ENCODE measurements around the gene ANKRD17. TPM values are rescaled to one million over a fixed set of nuclear protein-coding genes. Genes with fewer than 3 reads are reported as not detected.

Gene ANKRD17
- total and polyA plus RNA-seq, 9 of the 15 experiments (the other 6 are each of a cell fraction or from before 2014, with no cell fraction given) = 25.5 to 86.9 (median 52.2) TPM

- Histone ChIP-seq H3K9ac (ENCODE audit: insufficient read depth in 1 of 2, low read depth in 2 of 2, low read length in 2 of 2) (peak within 1 kb of the TSS; percentile 88 to 100), H3K27me3 (ENCODE audit: control insufficient read depth in 2 of 2, insufficient read depth in 2 of 2, low read length in 2 of 2) (no peaks in the 10 kb centered on the region), H2AFZ (ENCODE audit: low read depth, low read length) (peak within 1 kb of the TSS; percentile 85), H3K27ac (ENCODE audit: extremely low read depth, low read depth, low read length) (peak within 1 kb of the TSS; percentile 91), H3K79me2 (ENCODE audit: control insufficient read depth, insufficient read depth, low read length) (peaks cover 24% of the 10 kb centered on the region), H3K36me3 (ENCODE audit: control insufficient read depth, insufficient read depth, low read length) (peaks cover 40% of the 10 kb centered on the region; the same call in 2 of the 3 replicates), H4K20me1 (replicated peaks; ENCODE audit: control insufficient read depth, insufficient read depth, low read length) (no peaks in the 10 kb centered on the region), H3K9me1 (ENCODE audit: control insufficient read depth, insufficient read depth, low read length) (no peaks in the 10 kb centered on the region), H3K4me2 (ENCODE audit: insufficient read depth, low read length) (peak within 1 kb of the TSS; percentile 86), H3K4me3 (peak within 1 kb of the TSS; percentile 65), H3K4me1 (replicated peaks in 1 of 2; ENCODE audit: control insufficient read depth in 2 of 2, insufficient read depth in 2 of 2, low read length in 2 of 2) (peaks cover 5 to 23% of the 10 kb centered on the region in 2 experiments; a peak in 4 of 5 replicates), H3K9me3 (replicated peaks; ENCODE audit: control insufficient read depth, insufficient read depth, low read depth, low read length) (no peaks in the 10 kb centered on the region)
- POLR2A ChIA-PET = interaction anchor here (0.7 to 3.1 kb wide), 5 partner anchors 10 to 880 kb away, joined by 3 to 14 read pairs (median 3); partner anchors contain the start of gene ANKRD17
- no TSS peak for BruUV-seq (replicated peaks)
- DNase-seq (ENCODE audit: extremely low read depth in 1 of 4, low spot score in 3 of 4) (peak; percentile 93 to 99 (median 94)), ATAC-seq (peak; percentile 92), FAIRE-seq (peak; percentile 99)
- intact Hi-C loops (cut with micrococcal nuclease) = loop anchor here (2.0 kb wide), 1 partner anchor 189 kb away; the partner anchor contains the start of gene ANKRD17
- CTCF ChIA-PET (ENCODE audit: low intra/inter-chr PET ratio) = no interaction called here
- in situ Hi-C loops (cut with MboI) = no loop called here
- WGBS (ENCODE audit: insufficient coverage, low coverage, missing lambda C conversion rate) = 2% methylated on average over 61 of the region's 62 CpGs
- TF ChIP-seq TBL1XR1 (IDR thresholded peaks at IDR 0.05; ENCODE audit: low read length in 2 of 2) (peak; percentile 14 to 96; a peak in 2 of 4 replicates), E2F3 (CRISPR knock-in tag; IDR thresholded peaks at IDR 0.05) (no peak; the same call in 1 of the 2 replicates), NFXL1 (CRISPR knock-in tag; IDR thresholded peaks at IDR 0.05) (no peak), NELFE (IDR thresholded peaks at IDR 0.05; ENCODE audit: insufficient read depth, insufficient read length) (no peak), CREB3L1 (IDR thresholded peaks at IDR 0.05; ENCODE audit: borderline replicate concordance, low read depth) (peak; percentile 95), CHCHD3 (CRISPR knock-in tag; IDR thresholded peaks at IDR 0.05) (no peak), ELF4 (CRISPR knock-in tag; IDR thresholded peaks at IDR 0.05) (no peak), ZBTB43 (CRISPR knock-in tag; IDR thresholded peaks at IDR 0.05) (no peak), PRDM10 (IDR thresholded peaks at IDR 0.05; ENCODE audit: partially characterized antibody) (peak; percentile 98), NCOA4 (IDR thresholded peaks at IDR 0.05; ENCODE audit: partially characterized antibody) (no peak), E2F6 (IDR thresholded peaks at IDR 0.05; ENCODE audit: borderline replicate concordance in 1 of 2, extremely low read depth in 1 of 2, insufficient read depth in 1 of 2, insufficient read length in 1 of 2, low read depth in 1 of 2, low read length in 1 of 2, poor library complexity in 1 of 2, severe bottlenecking in 1 of 2) (peak; percentile 95 to 96), ZNF695 (CRISPR knock-in tag; IDR thresholded peaks at IDR 0.05) (no peak)
These were observed 189.1 kb downstream of the ANKRD17 start, which contains the start of gene COX18 for GRCh38 chr4:73069338-73070073. TSS of gene COX18 (minus strand) at chr4:73069716. CDS start at chr4:73069649, 67 bp downstream.
